ENCODE results near the gene WDR38. TPM values are rescaled to one million over a fixed set of nuclear protein-coding genes. Genes with fewer than 3 reads are reported as not detected.

Gene WDR38
- total RNA-seq, 4 donors from 2014 or later: not detected

- peak; percentile 94 for TF ChIP-seq POLR2A (IDR thresholded peaks at IDR 0.05)
- peak; percentile 88 to 96 (median 95) for TF ChIP-seq POLR2AphosphoS5 (IDR thresholded peaks at IDR 0.05)
- TF ChIP-seq EP300 (IDR thresholded peaks at IDR 0.05; ENCODE audit: low read depth): no peak
- no peak for TF ChIP-seq CTCF (IDR thresholded peaks at IDR 0.05)
- Histone ChIP-seq H3K4me1 (peaks cover 26 to 44% (median 42%) of the 10 kb centered on the region in 4 donors), H3K27ac (peak overlapping the region; percentile 94 to 100 (median 98)), H3K4me3 (peak overlapping the region; percentile 66 to 90 (median 88)), H3K9me3 (no peaks in the 10 kb centered on the region), H3K27me3 (no peaks in the 10 kb centered on the region), H3K36me3 (no peaks in the 10 kb centered on the region)
- in situ Hi-C loops (cut with MboI; ENCODE audit: low pct_ligation_motif_present in 1 of 4, low pct_unique_long_range_greater_than_20kb in 1 of 4, low sequenced_read_pairs in 3 of 4): no loop called here
- DNase-seq: peak; percentile 91
- intact Hi-C loops (cut with DNase I; ENCODE audit: low total_unique reads): no loop called here
- WGBS, 2 donors (ENCODE audit: low coverage in 1 of 2): 1% methylated on average over 60 of the region's 101 CpGs; no CpG with 5 or more reads in 1 of the 2 donors
Measured at GRCh38 chr9:124868511-124869465, 15.5 kb downstream of the WDR38 start.

GRCh38 chr9:124869466-124869985, 16.3 kb downstream of the WDR38 start:
- WGBS, 2 donors (ENCODE audit: low coverage in 1 of 2): 0% methylated on average over 31 of the region's 41 CpGs; no CpG with 5 or more reads in 1 of the 2 donors
- peaks cover 26 to 44% (median 42%) of the 10 kb centered on the region in 4 donors for H3K4me1 ChIP-seq

GRCh38 chr9:124869986-124870560, 16.8 kb downstream of the WDR38 start:
- Histone ChIP-seq H3K4me1 (peaks cover 26 to 44% (median 42%) of the 10 kb centered on the region in 4 donors), H3K36me3 (peaks cover 0 to 2% (median under 1%) of the 10 kb centered on the region in 4 donors), H3K27ac (peak overlapping the region; percentile 94 to 100 (median 98)), H3K4me3 (peak overlapping the region; percentile 66 to 90 (median 88)), H3K27me3 (no peaks in the 10 kb centered on the region), H3K9me3 (no peaks in the 10 kb centered on the region)
- in situ Hi-C loops (cut with MboI; ENCODE audit: low pct_ligation_motif_present in 1 of 4, low pct_unique_long_range_greater_than_20kb in 1 of 4, low sequenced_read_pairs in 3 of 4): no loop called here
- TF ChIP-seq POLR2A (IDR thresholded peaks at IDR 0.05) (no peak), POLR2AphosphoS5 (IDR thresholded peaks at IDR 0.05) (peak in 1 of 3 donors; percentile 24), CTCF (IDR thresholded peaks at IDR 0.05) (no peak), EP300 (IDR thresholded peaks at IDR 0.05; ENCODE audit: low read depth) (no peak)
- 1% methylated on average over 12 of the region's 12 CpGs; no CpG with 5 or more reads in 1 of the 2 donors for WGBS, 2 donors (ENCODE audit: low coverage in 1 of 2)
- DNase-seq: peak; percentile 77
- intact Hi-C loops (cut with DNase I; ENCODE audit: low total_unique reads): no loop called here

More at GRCh38 chr9:124869466-124869985, 16.3 kb downstream of the WDR38 start:
- Histone ChIP-seq H3K27me3 (no peaks in the 10 kb centered on the region), H3K4me3 (peak overlapping the region; percentile 66 to 90 (median 88)), H3K36me3 (no peaks in the 10 kb centered on the region), H3K27ac (peak overlapping the region; percentile 94 to 100 (median 98)), H3K9me3 (no peaks in the 10 kb centered on the region)
- intact Hi-C loops (cut with DNase I; ENCODE audit: low total_unique reads): no loop called here
- in situ Hi-C loops (cut with MboI; ENCODE audit: low pct_ligation_motif_present in 1 of 4, low pct_unique_long_range_greater_than_20kb in 1 of 4, low sequenced_read_pairs in 3 of 4): no loop called here
- TF ChIP-seq EP300 (IDR thresholded peaks at IDR 0.05; ENCODE audit: low read depth) (no peak), POLR2A (IDR thresholded peaks at IDR 0.05) (no peak), POLR2AphosphoS5 (IDR thresholded peaks at IDR 0.05) (no peak), CTCF (IDR thresholded peaks at IDR 0.05) (peak in 1 of 5 experiments; percentile 6)
- peak; percentile 49 for DNase-seq

GRCh38 chr9:124870723-124871122, 17.5 kb downstream of the WDR38 start:
- intact Hi-C loops (cut with DNase I; ENCODE audit: low total_unique reads) (no loop called here), in situ Hi-C loops (cut with MboI; ENCODE audit: low pct_ligation_motif_present in 1 of 4, low pct_unique_long_range_greater_than_20kb in 1 of 4, low sequenced_read_pairs in 3 of 4) (no loop called here)
- peak overlapping the region in 3 of 4 donors; percentile 66 to 90 (median 89) for H3K4me3 ChIP-seq
- no peaks in the 10 kb centered on the region for H3K27me3 ChIP-seq
- H3K4me1 ChIP-seq: peaks cover 26 to 44% (median 42%) of the 10 kb centered on the region in 4 donors
- no peak for TF ChIP-seq POLR2AphosphoS5 (IDR thresholded peaks at IDR 0.05)
- no peak for TF ChIP-seq EP300 (IDR thresholded peaks at IDR 0.05; ENCODE audit: low read depth)
- no peak for TF ChIP-seq POLR2A (IDR thresholded peaks at IDR 0.05)
- TF ChIP-seq CTCF (IDR thresholded peaks at IDR 0.05): no peak
- DNase-seq: no peak
- peaks cover 0 to 8% (median 4%) of the 10 kb centered on the region in 4 donors for H3K36me3 ChIP-seq
- WGBS, 2 donors (ENCODE audit: low coverage in 1 of 2): 53 to 55% methylated on average over 2 to 6 of the region's 6 CpGs
- no peaks in the 10 kb centered on the region for H3K9me3 ChIP-seq
- H3K27ac ChIP-seq: peak overlapping the region; percentile 94 to 100 (median 98)
